ENCODE results near the gene MAPK10. TPM values are rescaled to one million over a fixed set of nuclear protein-coding genes. Genes with fewer than 3 reads are reported as not detected.

The MAPK10 gene
- total RNA-seq, 1 experiment from 2014 or later = 6.8 TPM

DNA sequence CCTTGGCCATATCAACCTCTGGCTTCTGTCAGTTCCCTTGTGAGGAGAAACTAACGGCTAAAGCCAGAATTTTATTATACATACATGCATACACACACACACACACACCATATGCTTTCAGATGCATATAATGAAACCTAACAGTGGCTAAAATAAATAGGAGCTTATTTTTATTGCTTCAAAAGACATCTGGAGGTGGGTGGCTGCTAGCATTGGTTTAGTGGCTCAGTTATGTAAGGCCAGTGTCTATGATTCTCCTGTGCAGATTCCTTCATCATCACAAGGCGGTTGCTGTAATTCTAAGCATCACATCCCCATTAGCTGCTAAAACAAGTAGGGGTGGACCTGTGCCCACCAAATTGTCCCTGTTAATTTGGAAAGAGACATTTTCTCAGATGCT is 110.8 kb downstream of the MAPK10 start:
- POLR2A ChIA-PET (ENCODE audit: low non-redundant PET) = no interaction called here
- CTCF ChIA-PET = no interaction called here

GRCh38 chr4:86247906-86248305 is 111.9 kb downstream of the MAPK10 start:
- Histone ChIP-seq H3K27ac (ENCODE audit: low read depth, low read length, poor library complexity, severe bottlenecking) (no peak overlapping the region), H3K9me3 (ENCODE audit: low read depth, low read length, poor library complexity, severe bottlenecking) (no peaks in the 10 kb centered on the region), H3K4me1 (ENCODE audit: insufficient read depth, low read length, poor library complexity, severe bottlenecking) (no peaks in the 10 kb centered on the region), H3K27me3 (replicated peaks; ENCODE audit: insufficient read depth, low read depth, low read length, poor library complexity) (no peaks in the 10 kb centered on the region), H3K36me3 (ENCODE audit: insufficient read depth, low read length, poor library complexity, severe bottlenecking) (no peaks in the 10 kb centered on the region), H3K4me3 (ENCODE audit: low read depth, low read length, poor library complexity, severe bottlenecking) (no peak overlapping the region)
- DNase-seq (ENCODE audit: low spot score) = no peak
- ChIA-PET POLR2A (ENCODE audit: low non-redundant PET) (no interaction called here), CTCF (no interaction called here)
- no TSS peak for BruUV-seq (replicated peaks)
- no peak for TF ChIP-seq EZH2 (IDR thresholded peaks at IDR 0.05; ENCODE audit: borderline replicate concordance, low read depth, low read length, poor library complexity, severe bottlenecking)
- TF ChIP-seq, protein P1, sequence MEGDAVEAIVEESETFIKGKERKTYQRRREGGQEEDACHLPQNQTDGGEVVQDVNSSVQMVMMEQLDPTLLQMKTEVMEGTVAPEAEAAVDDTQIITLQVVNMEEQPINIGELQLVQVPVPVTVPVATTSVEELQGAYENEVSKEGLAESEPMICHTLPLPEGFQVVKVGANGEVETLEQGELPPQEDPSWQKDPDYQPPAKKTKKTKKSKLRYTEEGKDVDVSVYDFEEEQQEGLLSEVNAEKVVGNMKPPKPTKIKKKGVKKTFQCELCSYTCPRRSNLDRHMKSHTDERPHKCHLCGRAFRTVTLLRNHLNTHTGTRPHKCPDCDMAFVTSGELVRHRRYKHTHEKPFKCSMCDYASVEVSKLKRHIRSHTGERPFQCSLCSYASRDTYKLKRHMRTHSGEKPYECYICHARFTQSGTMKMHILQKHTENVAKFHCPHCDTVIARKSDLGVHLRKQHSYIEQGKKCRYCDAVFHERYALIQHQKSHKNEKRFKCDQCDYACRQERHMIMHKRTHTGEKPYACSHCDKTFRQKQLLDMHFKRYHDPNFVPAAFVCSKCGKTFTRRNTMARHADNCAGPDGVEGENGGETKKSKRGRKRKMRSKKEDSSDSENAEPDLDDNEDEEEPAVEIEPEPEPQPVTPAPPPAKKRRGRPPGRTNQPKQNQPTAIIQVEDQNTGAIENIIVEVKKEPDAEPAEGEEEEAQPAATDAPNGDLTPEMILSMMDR (conservative IDR thresholded peaks at IDR 0.05; ENCODE audit: low read depth, low read length) = no peak
- intact Hi-C loops (cut with micrococcal nuclease; ENCODE audit: unreplicated experiment) = no loop called here

More for the DNA sequence above, 110.8 kb downstream of the MAPK10 start:
- BruUV-seq (replicated peaks) = no TSS peak
- Histone ChIP-seq H3K9me3 (ENCODE audit: low read depth, low read length, poor library complexity, severe bottlenecking) (no peaks in the 10 kb centered on the region), H3K4me1 (ENCODE audit: insufficient read depth, low read length, poor library complexity, severe bottlenecking) (no peaks in the 10 kb centered on the region), H3K27ac (ENCODE audit: low read depth, low read length, poor library complexity, severe bottlenecking) (no peak overlapping the region), H3K36me3 (ENCODE audit: insufficient read depth, low read length, poor library complexity, severe bottlenecking) (no peaks in the 10 kb centered on the region), H3K27me3 (replicated peaks; ENCODE audit: insufficient read depth, low read depth, low read length, poor library complexity) (no peaks in the 10 kb centered on the region), H3K4me3 (ENCODE audit: low read depth, low read length, poor library complexity, severe bottlenecking) (no peak overlapping the region)
- DNase-seq (ENCODE audit: low spot score) = no peak
- intact Hi-C loops (cut with micrococcal nuclease; ENCODE audit: unreplicated experiment) = no loop called here
- TF ChIP-seq, protein P1 (conservative IDR thresholded peaks at IDR 0.05; ENCODE audit: low read depth, low read length) = no peak
- TF ChIP-seq EZH2 (IDR thresholded peaks at IDR 0.05; ENCODE audit: borderline replicate concordance, low read depth, low read length, poor library complexity, severe bottlenecking) = no peak

- CTCF ChIA-PET = no interaction called here
- intact Hi-C loops (cut with micrococcal nuclease; ENCODE audit: unreplicated experiment) = no loop called here
These were observed 112.5 kb downstream of the MAPK10 start for GRCh38 chr4:86247320-86247719.

More at GRCh38 chr4:86247320-86247719, 112.5 kb downstream of the MAPK10 start:
- Histone ChIP-seq H3K9me3 (ENCODE audit: low read depth, low read length, poor library complexity, severe bottlenecking) (no peaks in the 10 kb centered on the region), H3K4me3 (ENCODE audit: low read depth, low read length, poor library complexity, severe bottlenecking) (no peak overlapping the region), H3K36me3 (ENCODE audit: insufficient read depth, low read length, poor library complexity, severe bottlenecking) (no peaks in the 10 kb centered on the region), H3K27ac (ENCODE audit: low read depth, low read length, poor library complexity, severe bottlenecking) (no peak overlapping the region), H3K27me3 (replicated peaks; ENCODE audit: insufficient read depth, low read depth, low read length, poor library complexity) (no peaks in the 10 kb centered on the region), H3K4me1 (ENCODE audit: insufficient read depth, low read length, poor library complexity, severe bottlenecking) (no peaks in the 10 kb centered on the region)
- no peak for DNase-seq (ENCODE audit: low spot score)
- POLR2A ChIA-PET (ENCODE audit: low non-redundant PET) = no interaction called here
- no peak for TF ChIP-seq EZH2 (IDR thresholded peaks at IDR 0.05; ENCODE audit: borderline replicate concordance, low read depth, low read length, poor library complexity, severe bottlenecking)
- TF ChIP-seq, protein P1 (conservative IDR thresholded peaks at IDR 0.05; ENCODE audit: low read depth, low read length) = no peak
- BruUV-seq (replicated peaks) = no TSS peak
